ENCODE results near the gene SPN. TPM values are rescaled to one million over a fixed set of nuclear protein-coding genes. Genes with fewer than 3 reads are reported as not detected.

The SPN gene
- total and polyA plus RNA-seq, 9 of the 15 experiments (the other 6 are each of a cell fraction or from before 2014, with no cell fraction given): 24.3 to 225 (median 79.4) TPM

DNA sequence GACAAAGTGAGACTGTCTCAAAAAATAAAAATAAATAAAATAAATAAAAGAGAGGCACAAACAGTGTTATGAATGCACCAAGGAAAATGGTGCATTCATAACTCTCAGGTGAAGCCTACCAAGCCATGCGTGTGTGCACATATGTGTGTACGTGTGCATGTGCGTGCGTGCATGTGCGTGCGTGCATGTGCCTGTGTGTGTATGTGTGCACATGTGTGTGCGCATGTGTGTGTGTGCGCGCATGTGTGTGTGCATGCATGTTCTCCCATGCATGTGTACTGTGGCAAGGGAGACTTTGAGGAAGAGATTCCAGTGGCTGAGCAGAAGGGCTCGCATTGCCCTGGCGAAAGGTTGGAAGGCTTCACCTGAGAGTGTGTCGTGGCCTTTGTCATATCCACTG lies 4.7 kb downstream of the SPN start:
- H3K27me3 ChIP-seq (ENCODE audit: control insufficient read depth in 2 of 2, insufficient read depth in 2 of 2, low read length in 2 of 2): no peaks in the 10 kb centered on the region
- 0 out of 2 replicates have a peak, but pooled peaks cover 3% of the 10 kb centered on the region for H4K20me1 ChIP-seq (replicated peaks; ENCODE audit: control insufficient read depth, insufficient read depth, low read length)
- peak; percentile 23 for FAIRE-seq
- intact Hi-C loops (cut with micrococcal nuclease): no loop called here
- H2AFZ ChIP-seq (ENCODE audit: low read depth, low read length): no peak overlapping the region
- ATAC-seq: no peak
- H3K4me3 ChIP-seq: no peak overlapping the region
- H3K4me1 ChIP-seq (replicated peaks in 1 of 2; ENCODE audit: control insufficient read depth in 2 of 2, insufficient read depth in 2 of 2, low read length in 2 of 2): peaks cover 19 to 39% of the 10 kb centered on the region in 2 experiments; a peak in 4 of 5 replicates
- DNase-seq (ENCODE audit: extremely low read depth in 1 of 4, low spot score in 3 of 4): no peak
- 99% methylated on average over 12 of the region's 12 CpGs for WGBS (ENCODE audit: insufficient coverage, low coverage, missing lambda C conversion rate)
- peaks cover 62% of the 10 kb centered on the region for H3K36me3 ChIP-seq (ENCODE audit: control insufficient read depth, insufficient read depth, low read length)
- ChIA-PET POLR2A (interaction anchor here (0.6 to 1.4 kb wide), 2 partner anchors 19 to 135 kb away, joined by 3 to 6 read pairs; no protein-coding TSS in a partner anchor), CTCF (ENCODE audit: low intra/inter-chr PET ratio) (no interaction called here)
- peaks cover 86% of the 10 kb centered on the region for H3K79me2 ChIP-seq (ENCODE audit: control insufficient read depth, insufficient read depth, low read length)
- H3K9me1 ChIP-seq (ENCODE audit: control insufficient read depth, insufficient read depth, low read length): no peaks in the 10 kb centered on the region
- H3K9me3 ChIP-seq (replicated peaks; ENCODE audit: control insufficient read depth, insufficient read depth, low read depth, low read length): no peaks in the 10 kb centered on the region
- H3K27ac ChIP-seq (ENCODE audit: extremely low read depth, low read depth, low read length): no peak overlapping the region
- no TSS peak for BruUV-seq (replicated peaks)
- in situ Hi-C loops (cut with MboI): no loop called here
- peak overlapping the region; percentile 15; the same call in 1 of the 2 replicates for H3K4me2 ChIP-seq (ENCODE audit: insufficient read depth, low read length)
- no peak overlapping the region for H3K9ac ChIP-seq (ENCODE audit: insufficient read depth in 1 of 2, low read depth in 2 of 2, low read length in 2 of 2)
- TF ChIP-seq KHSRP (IDR thresholded peaks at IDR 0.05): no peak
- TF ChIP-seq SRSF9 (IDR thresholded peaks at IDR 0.05; ENCODE audit: borderline replicate concordance, low read depth, low read length): no peak
- no peak for TF ChIP-seq ZNF121 (CRISPR knock-in tag; conservative IDR thresholded peaks at IDR 0.05)
- no peak for TF ChIP-seq DPF2 (IDR thresholded peaks at IDR 0.05)
- TF ChIP-seq RFX1 (IDR thresholded peaks at IDR 0.05): no peak
- TF ChIP-seq POLR2G (IDR thresholded peaks at IDR 0.05; ENCODE audit: low read depth, low read length): peak; percentile 66; the same call in 1 of the 2 replicates
- TF ChIP-seq KDM1A (IDR thresholded peaks at IDR 0.05): peak in 1 of 2 experiments; percentile 97; a peak in 2 of 4 replicates
- TF ChIP-seq, protein P1, sequence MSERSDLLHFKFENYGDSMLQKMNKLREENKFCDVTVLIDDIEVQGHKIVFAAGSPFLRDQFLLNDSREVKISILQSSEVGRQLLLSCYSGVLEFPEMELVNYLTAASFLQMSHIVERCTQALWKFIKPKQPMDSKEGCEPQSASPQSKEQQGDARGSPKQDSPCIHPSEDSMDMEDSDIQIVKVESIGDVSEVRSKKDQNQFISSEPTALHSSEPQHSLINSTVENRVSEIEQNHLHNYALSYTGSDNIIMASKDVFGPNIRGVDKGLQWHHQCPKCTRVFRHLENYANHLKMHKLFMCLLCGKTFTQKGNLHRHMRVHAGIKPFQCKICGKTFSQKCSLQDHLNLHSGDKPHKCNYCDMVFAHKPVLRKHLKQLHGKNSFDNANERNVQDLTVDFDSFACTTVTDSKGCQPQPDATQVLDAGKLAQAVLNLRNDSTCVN (CRISPR knock-in tag; IDR thresholded peaks at IDR 0.05): no peak
- peak; percentile 67; the same call in 1 of the 2 replicates for TF ChIP-seq SUPT5H (IDR thresholded peaks at IDR 0.05)
- TF ChIP-seq, protein P2, sequence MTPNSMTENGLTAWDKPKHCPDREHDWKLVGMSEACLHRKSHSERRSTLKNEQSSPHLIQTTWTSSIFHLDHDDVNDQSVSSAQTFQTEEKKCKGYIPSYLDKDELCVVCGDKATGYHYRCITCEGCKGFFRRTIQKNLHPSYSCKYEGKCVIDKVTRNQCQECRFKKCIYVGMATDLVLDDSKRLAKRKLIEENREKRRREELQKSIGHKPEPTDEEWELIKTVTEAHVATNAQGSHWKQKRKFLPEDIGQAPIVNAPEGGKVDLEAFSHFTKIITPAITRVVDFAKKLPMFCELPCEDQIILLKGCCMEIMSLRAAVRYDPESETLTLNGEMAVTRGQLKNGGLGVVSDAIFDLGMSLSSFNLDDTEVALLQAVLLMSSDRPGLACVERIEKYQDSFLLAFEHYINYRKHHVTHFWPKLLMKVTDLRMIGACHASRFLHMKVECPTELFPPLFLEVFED (CRISPR knock-in tag; conservative IDR thresholded peaks at IDR 0.05): no peak
- TF ChIP-seq FOXJ3 (CRISPR knock-in tag; IDR thresholded peaks at IDR 0.05): no peak
- TF ChIP-seq, protein P3, sequence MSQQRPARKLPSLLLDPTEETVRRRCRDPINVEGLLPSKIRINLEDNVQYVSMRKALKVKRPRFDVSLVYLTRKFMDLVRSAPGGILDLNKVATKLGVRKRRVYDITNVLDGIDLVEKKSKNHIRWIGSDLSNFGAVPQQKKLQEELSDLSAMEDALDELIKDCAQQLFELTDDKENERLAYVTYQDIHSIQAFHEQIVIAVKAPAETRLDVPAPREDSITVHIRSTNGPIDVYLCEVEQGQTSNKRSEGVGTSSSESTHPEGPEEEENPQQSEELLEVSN (IDR thresholded peaks at IDR 0.05; ENCODE audit: borderline replicate concordance in 1 of 2, extremely low read depth in 1 of 2, insufficient read depth in 1 of 2, insufficient read length in 1 of 2, low read depth in 1 of 2, low read length in 1 of 2, poor library complexity in 1 of 2, severe bottlenecking in 1 of 2): no peak
- no peak for TF ChIP-seq SRSF7 (optimal IDR thresholded peaks at IDR 0.05; ENCODE audit: low read depth, low read length)
- no peak for TF ChIP-seq BRF1 (IDR thresholded peaks at IDR 0.05; ENCODE audit: borderline replicate concordance, extremely low read depth, insufficient read length)
- peak; percentile 54 for TF ChIP-seq RBFOX2 (IDR thresholded peaks at IDR 0.05; ENCODE audit: low read depth, low read length)
- TF ChIP-seq OTX1 (CRISPR knock-in tag; IDR thresholded peaks at IDR 0.05): peak; percentile 42; the same call in 1 of the 2 replicates
- peak; percentile 44; the same call in 1 of the 2 replicates for TF ChIP-seq PHTF2 (CRISPR knock-in tag; IDR thresholded peaks at IDR 0.05)
- TF ChIP-seq MCM7 (IDR thresholded peaks at IDR 0.05): no peak
